ENCODE data around the gene ILK.

Gene ILK

DNA sequence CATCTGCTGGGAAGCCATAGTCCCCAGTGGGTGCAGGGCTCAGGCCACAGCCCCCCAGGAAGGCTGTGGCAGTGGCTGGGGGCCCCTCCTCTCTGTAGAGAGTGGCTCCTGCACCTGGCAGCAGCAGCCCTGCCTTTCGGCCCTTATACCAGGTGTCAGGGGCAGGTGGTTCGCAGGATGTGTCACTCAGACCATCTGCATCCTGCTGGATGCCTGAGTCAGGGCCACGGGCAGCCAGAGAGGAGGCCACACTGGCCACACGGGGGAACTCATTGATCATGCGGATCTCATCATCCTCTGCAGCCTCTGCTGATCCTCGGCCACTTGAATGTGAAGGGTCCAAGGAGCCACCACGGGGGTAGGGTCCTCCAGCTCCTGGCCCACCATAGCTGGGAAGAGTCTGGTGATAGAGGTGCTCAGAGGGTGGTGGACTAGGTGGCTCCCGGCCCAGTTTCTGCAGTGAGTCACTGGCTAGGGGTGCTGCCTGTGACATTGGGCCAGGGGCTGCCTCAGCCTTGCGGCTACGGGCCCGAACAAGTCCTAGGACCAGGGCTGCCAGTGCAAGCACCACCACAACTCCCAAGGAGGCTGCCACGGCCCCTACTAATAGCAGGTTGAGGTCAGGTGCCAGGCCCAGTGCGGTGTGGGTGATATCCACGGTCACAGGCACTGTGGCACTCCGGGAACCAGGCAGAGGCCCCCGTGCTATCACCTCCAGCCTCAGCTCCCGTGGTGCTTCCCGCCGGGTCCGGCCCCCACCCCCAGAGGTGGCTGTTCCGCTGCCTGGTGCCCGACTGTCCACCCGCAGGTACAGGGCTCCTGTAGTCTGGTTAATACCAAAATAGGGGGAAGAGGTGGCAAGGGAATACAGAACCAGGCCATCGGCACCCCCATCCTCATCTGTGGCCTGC lies 18.9 kb downstream of the ILK start:
- H3K27me3 ChIP-seq (ENCODE audit: insufficient read depth, poor library complexity, severe bottlenecking), result no peaks in the 10 kb centered on the region
- DNase-seq (ENCODE audit: low read depth in 1 of 2, low spot score in 1 of 2), result no peak
- H3K4me3 ChIP-seq (replicated peaks; ENCODE audit: insufficient read depth, low read length), result no peak overlapping the region
- TF ChIP-seq, protein P1, sequence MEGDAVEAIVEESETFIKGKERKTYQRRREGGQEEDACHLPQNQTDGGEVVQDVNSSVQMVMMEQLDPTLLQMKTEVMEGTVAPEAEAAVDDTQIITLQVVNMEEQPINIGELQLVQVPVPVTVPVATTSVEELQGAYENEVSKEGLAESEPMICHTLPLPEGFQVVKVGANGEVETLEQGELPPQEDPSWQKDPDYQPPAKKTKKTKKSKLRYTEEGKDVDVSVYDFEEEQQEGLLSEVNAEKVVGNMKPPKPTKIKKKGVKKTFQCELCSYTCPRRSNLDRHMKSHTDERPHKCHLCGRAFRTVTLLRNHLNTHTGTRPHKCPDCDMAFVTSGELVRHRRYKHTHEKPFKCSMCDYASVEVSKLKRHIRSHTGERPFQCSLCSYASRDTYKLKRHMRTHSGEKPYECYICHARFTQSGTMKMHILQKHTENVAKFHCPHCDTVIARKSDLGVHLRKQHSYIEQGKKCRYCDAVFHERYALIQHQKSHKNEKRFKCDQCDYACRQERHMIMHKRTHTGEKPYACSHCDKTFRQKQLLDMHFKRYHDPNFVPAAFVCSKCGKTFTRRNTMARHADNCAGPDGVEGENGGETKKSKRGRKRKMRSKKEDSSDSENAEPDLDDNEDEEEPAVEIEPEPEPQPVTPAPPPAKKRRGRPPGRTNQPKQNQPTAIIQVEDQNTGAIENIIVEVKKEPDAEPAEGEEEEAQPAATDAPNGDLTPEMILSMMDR (IDR thresholded peaks at IDR 0.05; ENCODE audit: insufficient read depth, low read length), result no peak
- TF ChIP-seq, protein P2, sequence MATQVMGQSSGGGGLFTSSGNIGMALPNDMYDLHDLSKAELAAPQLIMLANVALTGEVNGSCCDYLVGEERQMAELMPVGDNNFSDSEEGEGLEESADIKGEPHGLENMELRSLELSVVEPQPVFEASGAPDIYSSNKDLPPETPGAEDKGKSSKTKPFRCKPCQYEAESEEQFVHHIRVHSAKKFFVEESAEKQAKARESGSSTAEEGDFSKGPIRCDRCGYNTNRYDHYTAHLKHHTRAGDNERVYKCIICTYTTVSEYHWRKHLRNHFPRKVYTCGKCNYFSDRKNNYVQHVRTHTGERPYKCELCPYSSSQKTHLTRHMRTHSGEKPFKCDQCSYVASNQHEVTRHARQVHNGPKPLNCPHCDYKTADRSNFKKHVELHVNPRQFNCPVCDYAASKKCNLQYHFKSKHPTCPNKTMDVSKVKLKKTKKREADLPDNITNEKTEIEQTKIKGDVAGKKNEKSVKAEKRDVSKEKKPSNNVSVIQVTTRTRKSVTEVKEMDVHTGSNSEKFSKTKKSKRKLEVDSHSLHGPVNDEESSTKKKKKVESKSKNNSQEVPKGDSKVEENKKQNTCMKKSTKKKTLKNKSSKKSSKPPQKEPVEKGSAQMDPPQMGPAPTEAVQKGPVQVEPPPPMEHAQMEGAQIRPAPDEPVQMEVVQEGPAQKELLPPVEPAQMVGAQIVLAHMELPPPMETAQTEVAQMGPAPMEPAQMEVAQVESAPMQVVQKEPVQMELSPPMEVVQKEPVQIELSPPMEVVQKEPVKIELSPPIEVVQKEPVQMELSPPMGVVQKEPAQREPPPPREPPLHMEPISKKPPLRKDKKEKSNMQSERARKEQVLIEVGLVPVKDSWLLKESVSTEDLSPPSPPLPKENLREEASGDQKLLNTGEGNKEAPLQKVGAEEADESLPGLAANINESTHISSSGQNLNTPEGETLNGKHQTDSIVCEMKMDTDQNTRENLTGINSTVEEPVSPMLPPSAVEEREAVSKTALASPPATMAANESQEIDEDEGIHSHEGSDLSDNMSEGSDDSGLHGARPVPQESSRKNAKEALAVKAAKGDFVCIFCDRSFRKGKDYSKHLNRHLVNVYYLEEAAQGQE (IDR thresholded peaks at IDR 0.05; ENCODE audit: insufficient replicate concordance, low read depth), result no peak
- TF ChIP-seq GABPA (IDR thresholded peaks at IDR 0.05; ENCODE audit: low read depth), result no peak
- TF ChIP-seq SPI1 (IDR thresholded peaks at IDR 0.05; ENCODE audit: borderline replicate concordance, low read depth), result no peak
- no peak for TF ChIP-seq POLR2AphosphoS5 (IDR thresholded peaks at IDR 0.05; ENCODE audit: low read depth)
- H3K27ac ChIP-seq (replicated peaks), result no peak overlapping the region

DNA sequence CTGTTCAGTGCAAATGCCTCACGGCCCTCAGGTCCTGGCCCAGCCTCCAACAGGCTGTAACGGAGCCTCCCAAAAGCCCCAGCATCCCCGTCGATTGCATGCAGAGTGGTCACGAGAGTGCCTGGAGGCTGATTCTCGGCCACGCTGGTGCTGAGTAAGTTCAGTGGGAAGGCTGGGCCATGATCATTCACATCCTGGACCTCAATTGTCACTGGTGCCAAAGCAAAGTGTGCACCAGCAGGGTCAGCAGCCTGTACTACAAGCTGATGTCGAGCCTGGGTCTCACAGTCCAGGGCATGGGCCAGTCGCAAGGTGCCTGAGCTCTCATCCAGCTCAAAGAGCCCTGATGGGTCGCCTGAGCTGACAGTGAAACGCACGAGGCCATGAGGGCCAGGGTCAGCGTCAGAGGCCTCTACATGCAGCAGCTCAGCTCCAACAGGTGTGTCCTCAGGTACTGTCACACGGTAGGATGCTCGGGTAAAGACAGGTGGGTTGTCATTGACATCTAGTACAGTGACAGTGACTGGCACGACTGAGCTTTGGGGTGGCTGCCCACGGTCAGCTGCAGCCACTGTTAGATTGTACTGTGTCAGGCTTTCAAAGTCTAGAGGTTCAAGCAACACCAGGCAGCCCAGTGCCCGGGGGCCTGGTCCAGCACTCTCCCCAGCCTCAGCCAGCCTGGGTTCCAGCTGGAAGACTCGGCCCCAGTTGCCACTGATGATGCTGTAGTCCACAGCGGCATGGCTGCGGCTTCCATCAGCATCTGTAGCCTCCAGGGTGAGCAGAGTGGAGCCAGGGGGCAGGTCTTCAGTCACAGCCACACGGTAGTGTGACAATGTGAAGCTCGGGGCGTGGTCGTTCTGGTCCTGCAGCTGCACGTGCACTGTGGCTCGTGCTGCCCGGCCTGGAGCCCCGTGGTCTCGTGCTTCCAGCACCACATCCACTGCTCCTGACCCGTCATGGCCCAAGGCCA lies 20.1 kb downstream of the ILK start:
- no peak overlapping the region for H3K4me3 ChIP-seq (replicated peaks; ENCODE audit: insufficient read depth, low read length)
- H3K27me3 ChIP-seq (ENCODE audit: insufficient read depth, poor library complexity, severe bottlenecking), result no peaks in the 10 kb centered on the region
- no peak for DNase-seq (ENCODE audit: low read depth in 1 of 2, low spot score in 1 of 2)
- TF ChIP-seq POLR2AphosphoS5 (IDR thresholded peaks at IDR 0.05; ENCODE audit: low read depth) (no peak), SPI1 (IDR thresholded peaks at IDR 0.05; ENCODE audit: borderline replicate concordance, low read depth) (no peak), GABPA (IDR thresholded peaks at IDR 0.05; ENCODE audit: low read depth) (no peak)
- TF ChIP-seq, protein P2 (IDR thresholded peaks at IDR 0.05; ENCODE audit: insufficient replicate concordance, low read depth), result no peak
- TF ChIP-seq, protein P1 (IDR thresholded peaks at IDR 0.05; ENCODE audit: insufficient read depth, low read length), result no peak
- no peak overlapping the region for H3K27ac ChIP-seq (replicated peaks)

DNA sequence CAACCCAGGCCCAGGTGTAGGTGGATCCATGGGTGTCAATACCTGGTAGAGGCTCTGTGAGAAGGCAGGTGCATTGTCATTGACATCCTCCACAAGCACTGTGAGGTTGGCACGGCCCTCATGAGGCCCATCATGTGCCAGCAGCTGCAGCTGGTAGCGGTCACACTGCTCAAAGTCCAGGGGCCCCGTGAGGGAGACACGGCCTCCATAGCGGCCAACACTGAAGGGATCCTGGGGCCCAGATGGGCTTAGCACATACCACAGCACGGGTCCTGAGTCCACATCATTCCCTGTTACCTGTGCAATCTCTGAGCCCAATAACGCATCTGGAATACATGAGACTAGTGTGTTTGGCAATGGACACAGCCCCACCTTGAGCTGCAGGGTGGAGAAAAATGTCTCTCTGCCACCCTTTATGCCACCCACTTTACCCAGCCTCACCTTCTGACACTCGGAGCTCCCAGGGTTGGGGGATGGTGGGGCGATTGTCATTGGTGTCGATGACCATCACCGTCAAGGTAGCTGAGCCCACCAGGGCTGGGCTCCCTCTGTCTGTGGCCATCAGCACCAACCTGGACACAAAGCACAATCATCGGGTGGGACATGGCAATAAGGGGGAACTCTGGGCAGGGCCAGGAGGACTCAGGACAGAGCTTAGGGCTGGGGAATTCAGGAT lies 21.7 kb downstream of the ILK start:
- H3K4me3 ChIP-seq (replicated peaks; ENCODE audit: insufficient read depth, low read length), result no peak overlapping the region
- TF ChIP-seq, protein P1 (IDR thresholded peaks at IDR 0.05; ENCODE audit: insufficient read depth, low read length), result no peak
- TF ChIP-seq SPI1 (IDR thresholded peaks at IDR 0.05; ENCODE audit: borderline replicate concordance, low read depth) (no peak), GABPA (IDR thresholded peaks at IDR 0.05; ENCODE audit: low read depth) (no peak), POLR2AphosphoS5 (IDR thresholded peaks at IDR 0.05; ENCODE audit: low read depth) (no peak)
- TF ChIP-seq, protein P2 (IDR thresholded peaks at IDR 0.05; ENCODE audit: insufficient replicate concordance, low read depth), result no peak

More for the DNA sequence above, 21.7 kb downstream of the ILK start:
- DNase-seq (ENCODE audit: low read depth in 1 of 2, low spot score in 1 of 2), result no peak
- Histone ChIP-seq H3K27ac (replicated peaks) (no peak overlapping the region), H3K27me3 (ENCODE audit: insufficient read depth, poor library complexity, severe bottlenecking) (no peaks in the 10 kb centered on the region)

Data from HL-60 (cell line).